ENCODE data around the gene RBM12.

Gene RBM12

DNA sequence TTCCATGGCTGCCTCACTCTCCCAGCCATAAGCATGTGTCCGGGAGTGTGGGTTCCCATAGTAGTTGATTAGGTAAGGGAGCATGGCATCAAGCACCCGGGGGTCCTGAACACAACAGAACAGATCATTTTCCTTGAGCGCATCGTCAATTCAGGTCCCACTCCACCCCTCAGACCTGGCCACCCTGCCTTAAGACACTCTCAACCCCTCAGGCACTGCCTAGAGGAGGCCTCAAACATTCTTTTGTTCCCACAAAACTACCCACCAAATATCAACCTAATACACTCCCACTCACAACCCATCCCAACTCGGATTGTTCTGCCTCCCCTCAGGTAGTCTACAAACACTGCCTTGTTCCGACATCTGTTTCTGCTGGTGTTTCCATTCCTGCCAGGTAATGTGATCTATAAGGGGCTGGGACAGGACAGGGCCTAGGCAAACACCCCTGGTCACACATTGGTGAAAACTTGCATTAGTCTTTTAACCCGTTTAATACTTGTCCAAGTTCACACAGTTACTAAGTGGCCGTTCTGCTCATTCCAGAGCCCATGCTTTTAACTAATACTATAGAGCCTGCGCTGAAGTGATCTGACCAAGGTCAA lies 33.1 kb upstream of the RBM12 start:
- no peak overlapping the region for H3K9ac ChIP-seq
- H3K79me2 ChIP-seq (ENCODE audit: insufficient read depth, low read depth), result peaks cover 29% of the 10 kb centered on the region; the same call in 1 of the 2 replicates
- no peak overlapping the region for H3K4me3 ChIP-seq (IDR thresholded peaks at IDR 0.05; ENCODE audit: insufficient read depth, low read depth, low read length)
- no peak for TF ChIP-seq CTCF (conservative IDR thresholded peaks at IDR 0.05; ENCODE audit: low read depth, low read length)
- no peaks in the 10 kb centered on the region for H4K20me1 ChIP-seq (ENCODE audit: insufficient read depth)
- no peak overlapping the region for H3K27ac ChIP-seq
- no peaks in the 10 kb centered on the region for H3K27me3 ChIP-seq (ENCODE audit: insufficient read depth, low read depth)
- no peak overlapping the region for H2AFZ ChIP-seq (ENCODE audit: low read depth)
- H3K36me3 ChIP-seq (ENCODE audit: insufficient read depth), result peaks cover 3% of the 10 kb centered on the region; the same call in 1 of the 2 replicates
- peaks cover 43% of the 10 kb centered on the region for H3K4me1 ChIP-seq (ENCODE audit: low read depth, poor library complexity, severe bottlenecking)
- H3K4me2 ChIP-seq, result peak overlapping the region; percentile 50; the same call in 1 of the 2 replicates

- no peak for TF ChIP-seq CTCF (conservative IDR thresholded peaks at IDR 0.05; ENCODE audit: low read depth, low read length)
- no peaks in the 10 kb centered on the region; the same call in 1 of the 2 replicates for H3K36me3 ChIP-seq (ENCODE audit: insufficient read depth)
Measured at GRCh38 chr20:35695978-35696377, 31.3 kb upstream of the RBM12 start.

DNA sequence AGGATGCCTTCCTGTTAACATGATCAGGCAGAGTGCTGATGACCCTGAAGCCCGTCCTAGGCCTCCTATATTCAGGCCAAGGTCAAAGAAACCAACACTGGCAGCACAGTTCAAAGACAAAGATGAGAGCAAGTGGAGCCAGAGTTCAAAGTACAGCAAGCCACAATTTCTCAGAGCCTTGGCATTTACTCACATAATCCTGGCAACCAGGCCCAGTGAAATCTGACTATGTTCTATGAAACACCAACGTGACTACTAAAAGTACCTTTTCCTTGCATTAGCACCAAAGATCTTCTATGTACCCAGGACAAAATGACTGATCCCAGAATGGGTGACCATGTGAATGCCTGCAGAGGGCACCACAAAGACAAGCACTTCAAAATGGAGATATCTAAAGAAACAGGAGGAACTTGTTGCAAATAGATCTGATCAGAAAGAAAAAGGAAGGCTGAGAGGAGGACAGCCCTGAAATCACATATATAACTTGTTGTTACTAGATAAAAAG lies 30.6 kb upstream of the RBM12 start:
- H2AFZ ChIP-seq (ENCODE audit: low read depth), result no peak overlapping the region
- peaks cover 20% of the 10 kb centered on the region for H3K4me1 ChIP-seq (ENCODE audit: low read depth, poor library complexity, severe bottlenecking)
- TF ChIP-seq CTCF (conservative IDR thresholded peaks at IDR 0.05; ENCODE audit: low read depth, low read length), result no peak
- H3K27ac ChIP-seq, result no peak overlapping the region
- no peak overlapping the region for H3K9ac ChIP-seq
- no peaks in the 10 kb centered on the region for H3K27me3 ChIP-seq (ENCODE audit: insufficient read depth, low read depth)
- no peak overlapping the region for H3K4me3 ChIP-seq (IDR thresholded peaks at IDR 0.05; ENCODE audit: insufficient read depth, low read depth, low read length)
- H4K20me1 ChIP-seq (ENCODE audit: insufficient read depth), result no peaks in the 10 kb centered on the region
- H3K36me3 ChIP-seq (ENCODE audit: insufficient read depth), result no peaks in the 10 kb centered on the region; the same call in 1 of the 2 replicates
- H3K79me2 ChIP-seq (ENCODE audit: insufficient read depth, low read depth), result peaks cover 5% of the 10 kb centered on the region; the same call in 1 of the 2 replicates
- no peak overlapping the region for H3K4me2 ChIP-seq

More at GRCh38 chr20:35695978-35696377, 31.3 kb upstream of the RBM12 start:
- Histone ChIP-seq H3K27ac (no peak overlapping the region), H3K27me3 (ENCODE audit: insufficient read depth, low read depth) (no peaks in the 10 kb centered on the region), H3K4me1 (ENCODE audit: low read depth, poor library complexity, severe bottlenecking) (peaks cover 27% of the 10 kb centered on the region), H2AFZ (ENCODE audit: low read depth) (no peak overlapping the region), H3K4me2 (no peak overlapping the region), H4K20me1 (ENCODE audit: insufficient read depth) (no peaks in the 10 kb centered on the region), H3K9ac (no peak overlapping the region), H3K4me3 (IDR thresholded peaks at IDR 0.05; ENCODE audit: insufficient read depth, low read depth, low read length) (no peak overlapping the region), H3K79me2 (ENCODE audit: insufficient read depth, low read depth) (peaks cover 12% of the 10 kb centered on the region; the same call in 1 of the 2 replicates)

GRCh38 chr20:35690265-35690664 lies 25.6 kb upstream of the RBM12 start:
- Histone ChIP-seq H3K36me3 (ENCODE audit: insufficient read depth) (no peaks in the 10 kb centered on the region; the same call in 1 of the 2 replicates), H3K4me3 (IDR thresholded peaks at IDR 0.05; ENCODE audit: insufficient read depth, low read depth, low read length) (no peak overlapping the region), H3K4me1 (ENCODE audit: low read depth, poor library complexity, severe bottlenecking) (no peaks in the 10 kb centered on the region), H4K20me1 (ENCODE audit: insufficient read depth) (no peaks in the 10 kb centered on the region), H3K27me3 (ENCODE audit: insufficient read depth, low read depth) (no peaks in the 10 kb centered on the region), H3K9ac (no peak overlapping the region), H2AFZ (ENCODE audit: low read depth) (no peak overlapping the region), H3K4me2 (no peak overlapping the region), H3K79me2 (ENCODE audit: insufficient read depth, low read depth) (no peaks in the 10 kb centered on the region), H3K27ac (no peak overlapping the region)
- TF ChIP-seq CTCF (conservative IDR thresholded peaks at IDR 0.05; ENCODE audit: low read depth, low read length), result no peak
